GM19467 (cell line): ENCODE measurements around the gene FAXC.
"Not testable (repeated sequence)": the region's sequence is repeated elsewhere in the genome, so short reads cannot be mapped to it uniquely, and the experiment has no call there.

Experiments used
- ATAC-seq: cut with Tn5 transposase; IDR thresholded peaks from one replicate; pipeline ENCODE4 v1.9.1; 2021; ENCODE audit warnings: mild to moderate bottlenecking, moderate library complexity; ENCODE audit not compliant: unreplicated experiment

Gene FAXC

DNA sequence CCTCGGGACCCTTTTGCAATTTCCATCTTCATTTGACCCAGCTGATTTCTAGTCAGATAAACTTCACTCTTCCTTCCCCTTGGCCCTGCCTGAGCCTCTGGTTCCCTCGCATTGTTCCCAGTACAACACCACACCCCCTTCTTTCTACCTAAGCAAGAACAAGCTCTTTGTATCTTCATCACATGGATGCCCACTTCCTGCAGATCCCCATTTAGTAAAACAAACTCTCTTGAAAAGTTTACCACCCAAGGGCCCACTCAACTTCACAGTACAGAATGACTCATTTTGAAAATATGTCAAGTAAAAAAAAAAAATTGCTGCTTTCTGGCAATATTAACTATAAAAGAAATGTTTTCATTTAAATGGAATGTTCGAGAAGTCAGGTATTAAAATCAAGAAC is 5.2 kb downstream of the FAXC start:
- ATAC-seq = no peak

DNA sequence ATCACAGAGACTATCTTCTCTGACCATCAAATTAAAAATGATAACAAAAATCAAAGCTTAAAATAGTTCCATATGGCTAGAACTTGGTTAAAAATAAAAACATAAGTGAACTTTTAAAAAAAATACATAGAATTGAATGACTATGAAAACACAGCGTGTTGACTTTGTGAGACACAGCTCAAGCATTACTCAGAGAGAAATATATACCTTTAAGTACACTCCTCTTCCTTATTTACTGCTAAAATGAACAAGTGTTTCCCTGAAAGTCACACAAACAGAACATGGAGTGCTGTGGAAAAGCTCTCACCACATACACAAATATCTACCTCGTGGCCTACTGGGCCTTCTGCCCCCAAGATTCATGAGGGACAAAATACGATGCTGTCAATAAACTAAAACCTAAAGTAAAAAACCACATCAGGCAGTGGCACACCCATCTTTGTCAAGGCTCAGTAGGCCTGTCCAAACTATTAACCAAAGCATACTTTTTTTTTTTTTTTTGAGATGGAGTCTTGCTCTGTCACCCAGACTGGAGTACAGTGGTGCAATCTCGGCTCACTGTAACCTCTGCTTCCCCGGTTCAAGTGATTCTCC is 7.5 kb downstream of the FAXC start:
- ATAC-seq = no peak

DNA sequence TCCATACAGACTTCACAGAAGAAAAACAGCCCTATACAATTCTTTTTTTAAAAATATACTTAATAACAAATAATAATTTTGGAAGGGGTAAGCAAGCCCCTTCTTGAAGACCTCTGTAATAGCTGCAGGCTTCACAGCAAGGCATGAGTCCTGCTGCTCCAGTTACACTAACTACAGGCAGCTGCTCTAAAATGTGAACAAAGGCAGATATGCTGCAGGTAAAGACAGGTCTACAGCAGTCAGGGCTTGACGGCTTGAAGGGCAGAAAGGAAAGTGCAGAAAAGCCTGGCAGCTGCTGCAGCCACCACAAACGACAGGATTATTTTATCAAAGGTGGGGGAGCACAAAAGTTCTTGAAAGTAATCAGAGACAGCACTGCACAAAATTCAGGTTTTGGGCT is 11.3 kb downstream of the FAXC start:
- no peak for ATAC-seq

DNA sequence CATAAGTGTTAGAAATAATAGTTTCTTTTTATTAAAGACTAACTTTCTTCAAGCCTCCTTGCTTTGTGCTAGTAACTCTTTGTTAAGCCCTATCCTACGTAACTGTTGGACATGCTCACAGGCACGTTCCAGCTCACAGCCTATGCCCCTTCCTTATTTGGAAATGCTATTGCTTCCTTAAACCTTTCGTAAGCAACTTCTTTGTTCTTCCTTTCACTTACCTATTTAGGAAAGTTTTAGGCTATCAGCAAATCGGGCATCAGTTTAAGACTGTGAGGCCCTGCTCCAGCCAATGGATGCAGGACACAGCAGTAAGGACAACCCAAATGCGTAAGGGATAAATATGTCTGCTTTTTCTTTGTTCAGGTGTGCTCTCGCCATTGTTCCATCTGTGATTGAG is 14.2 kb downstream of the FAXC start:
- ATAC-seq = not testable (repeated sequence)

DNA sequence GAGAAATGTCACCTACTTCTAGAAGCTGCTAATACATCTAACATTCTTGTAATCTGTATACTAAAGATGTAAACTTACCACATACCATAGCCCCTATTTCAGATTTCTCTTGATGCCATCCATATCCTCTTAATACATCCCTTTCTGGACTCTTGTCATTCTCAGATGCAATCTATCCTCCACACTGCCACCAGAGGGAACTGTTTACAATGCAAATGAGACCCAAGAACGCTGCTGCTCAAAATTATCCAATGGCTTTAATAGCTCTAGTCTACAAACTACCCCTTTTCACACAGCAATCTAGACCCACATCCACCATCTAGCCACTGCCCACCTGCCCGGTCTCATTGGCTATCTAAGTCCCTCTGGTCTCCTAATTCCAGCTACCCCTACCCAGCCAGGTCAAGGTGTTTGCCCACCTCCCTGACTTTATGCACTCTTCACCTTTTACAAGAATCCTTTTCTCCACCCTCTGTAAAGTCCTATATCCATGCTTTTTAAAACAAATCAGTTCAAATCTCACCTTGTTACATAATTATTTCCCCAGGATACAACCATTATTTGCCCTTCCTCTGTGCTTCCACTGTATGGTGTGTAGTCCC is 14.8 kb downstream of the FAXC start:
- peak; percentile 39 for ATAC-seq

DNA sequence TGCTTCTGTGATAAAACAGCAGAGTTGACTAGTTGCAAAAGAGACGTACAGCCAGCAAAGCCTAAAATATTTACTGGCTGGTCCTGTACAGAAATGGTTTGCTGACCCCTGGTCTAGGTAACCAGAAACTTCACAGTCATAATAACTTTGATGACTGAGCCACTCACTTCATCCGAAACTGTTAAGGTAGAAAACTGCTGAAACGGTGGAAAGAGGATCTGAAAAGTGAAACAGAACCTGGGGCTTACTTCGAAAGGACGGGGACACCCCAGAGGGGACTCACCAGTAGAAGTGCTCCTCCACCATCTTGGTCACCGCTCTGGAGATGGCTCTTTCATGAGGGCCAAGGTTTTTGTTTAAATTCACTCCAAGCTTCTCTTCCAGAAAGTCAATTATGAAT is 16.4 kb downstream of the FAXC start:
- peak; percentile 91 for ATAC-seq

DNA sequence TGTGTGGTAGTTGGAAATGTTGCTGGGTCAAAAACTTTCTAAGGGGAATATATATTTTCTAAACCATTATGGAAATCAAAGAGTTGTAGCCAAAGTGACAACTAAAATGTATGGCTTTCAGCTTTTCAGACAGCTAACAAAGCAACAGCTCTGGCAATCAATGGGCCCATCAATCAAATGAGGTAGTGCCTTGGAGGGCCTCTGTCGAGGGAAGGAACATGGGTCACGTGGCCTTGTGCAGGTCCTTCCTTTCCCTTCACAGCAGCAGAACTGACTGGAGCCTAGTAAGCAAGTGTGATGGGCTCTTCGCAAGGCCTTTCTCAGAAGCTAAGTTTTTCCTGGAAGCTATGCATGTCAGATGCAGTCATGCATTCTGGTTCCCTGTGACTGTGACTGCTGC is 17.9 kb downstream of the FAXC start:
- no peak for ATAC-seq

DNA sequence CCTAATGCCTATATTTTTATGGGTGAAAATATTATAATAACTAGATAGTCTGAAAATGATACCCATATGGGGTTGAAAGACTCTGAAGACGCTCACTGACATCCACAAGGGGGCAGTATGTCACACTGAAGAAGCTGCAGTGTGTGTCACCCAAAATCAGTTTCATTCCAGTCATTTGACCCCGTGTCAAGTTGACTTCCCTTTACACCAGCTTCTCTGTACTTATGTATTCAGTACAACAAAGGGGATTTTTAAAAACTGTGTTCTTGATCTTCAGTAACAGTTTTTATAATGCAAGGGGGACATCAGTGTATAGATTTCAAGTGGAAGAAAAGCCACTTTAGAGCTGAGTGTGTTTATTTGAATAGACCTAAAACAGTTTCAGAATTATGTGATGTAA is 19.3 kb downstream of the FAXC start:
- ATAC-seq = peak; percentile 68

DNA sequence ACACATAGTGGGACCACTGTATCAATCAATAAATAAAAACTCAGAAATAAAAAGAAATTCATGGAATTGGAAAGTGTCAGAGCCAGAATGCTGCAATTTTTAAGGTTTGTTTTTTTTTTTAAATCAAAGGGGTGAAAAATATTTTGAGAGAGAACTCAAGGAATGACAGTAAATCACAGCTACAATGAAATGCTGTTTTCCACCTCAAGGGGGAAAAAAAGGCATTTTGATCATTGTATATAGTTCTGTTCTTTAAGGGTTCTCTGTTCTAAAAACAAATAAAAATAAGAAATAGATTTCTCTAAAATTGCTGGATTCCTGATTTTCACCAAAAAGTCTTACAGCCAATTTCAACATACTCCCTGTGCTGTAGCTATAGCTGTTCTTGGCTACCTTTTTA is 24.5 kb downstream of the FAXC start:
- ATAC-seq = no peak

DNA sequence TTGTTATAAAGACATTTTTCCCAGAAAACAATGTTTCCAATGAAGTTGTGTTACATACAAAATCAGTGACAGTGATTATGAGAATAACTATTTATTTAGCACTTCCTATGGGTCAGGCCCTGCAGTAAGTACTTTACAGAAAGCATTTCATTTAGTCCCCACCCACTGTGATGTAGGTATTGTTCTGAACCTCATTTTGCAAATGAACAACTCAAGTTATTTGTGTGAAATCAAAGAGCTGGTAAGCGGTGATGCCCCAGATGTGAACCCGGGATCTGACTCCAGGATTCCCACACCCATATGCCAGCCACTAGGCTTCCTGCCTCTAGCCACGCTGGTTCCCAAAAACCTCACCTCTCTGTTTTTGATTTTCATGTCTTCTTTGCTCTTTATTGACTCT is 30.9 kb downstream of the FAXC start:
- no peak for ATAC-seq

DNA sequence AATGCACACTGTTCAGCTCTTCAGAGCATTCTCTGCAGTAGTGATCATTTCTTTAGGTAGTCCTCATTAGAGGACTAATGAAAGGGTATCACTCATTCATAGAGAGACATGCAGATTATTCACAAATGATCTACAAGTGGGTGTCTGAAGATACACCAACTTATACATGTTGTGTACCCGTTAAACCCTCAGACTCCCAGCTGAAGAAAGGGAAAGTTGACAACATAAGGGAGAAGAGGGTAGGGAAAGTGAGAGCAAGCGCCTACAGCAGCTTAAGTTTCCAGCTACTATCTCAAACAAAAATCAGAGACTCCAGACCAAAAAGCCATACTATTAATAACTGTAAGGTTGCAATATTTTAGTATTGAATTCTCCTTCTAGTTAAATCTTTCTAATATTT is 37.1 kb downstream of the FAXC start:
- ATAC-seq = no peak

DNA sequence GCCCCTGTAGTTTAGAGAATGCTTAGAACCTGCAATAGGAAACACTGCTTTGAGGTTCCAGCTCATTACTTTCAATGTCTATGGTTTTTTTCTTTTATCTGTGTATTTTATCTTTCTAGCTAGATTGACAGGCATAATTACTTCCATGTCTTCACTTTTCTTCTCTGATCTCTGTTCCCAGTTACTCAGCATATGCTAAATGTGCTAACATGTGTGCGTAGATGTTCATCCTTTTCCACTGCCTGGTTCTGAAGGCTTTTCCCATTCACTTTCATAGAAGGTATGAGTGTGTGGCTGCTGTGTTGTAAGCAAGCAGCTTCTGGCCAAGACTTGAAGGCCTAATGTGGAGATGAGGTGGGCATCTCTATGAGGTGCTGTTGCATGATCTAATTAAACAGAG is 38.9 kb downstream of the FAXC start:
- no peak for ATAC-seq

DNA sequence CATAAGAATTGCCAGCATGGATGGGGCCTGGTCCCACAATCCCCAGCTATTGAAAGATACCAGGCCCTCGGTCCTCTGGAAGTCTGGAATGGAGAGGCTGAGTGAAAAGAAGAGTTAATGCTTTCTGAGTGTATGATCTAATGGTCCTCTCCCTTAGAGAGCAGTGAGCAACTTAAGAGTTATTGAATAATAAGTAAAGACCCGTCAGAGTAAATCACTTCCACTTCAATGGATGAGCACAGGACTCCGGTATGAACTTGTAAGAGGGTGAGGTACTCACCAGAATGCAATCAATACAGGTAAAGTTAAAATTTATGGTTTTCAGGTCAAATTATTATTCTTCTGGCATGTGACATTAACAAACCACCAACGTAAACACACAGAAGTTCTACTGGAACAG is 39.9 kb downstream of the FAXC start:
- ATAC-seq = no peak

DNA sequence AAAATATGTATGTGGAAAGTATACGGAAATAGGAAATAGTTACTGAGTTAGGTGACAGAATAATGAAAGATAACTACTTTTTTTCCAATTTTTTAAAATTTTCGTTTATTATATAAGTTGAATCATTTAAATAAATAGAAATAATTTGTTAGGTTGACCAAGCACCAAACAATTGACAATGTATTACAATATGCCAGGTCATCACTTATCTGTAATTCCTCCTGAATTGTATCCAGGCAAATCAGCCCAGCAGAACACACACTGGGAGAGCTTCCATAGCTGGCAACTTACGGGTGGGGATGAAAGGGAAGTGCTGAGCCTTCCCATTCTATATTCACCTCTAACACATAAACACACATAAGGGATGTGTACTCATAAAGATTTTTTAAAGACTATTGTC is 40.7 kb downstream of the FAXC start:
- ATAC-seq = no peak

DNA sequence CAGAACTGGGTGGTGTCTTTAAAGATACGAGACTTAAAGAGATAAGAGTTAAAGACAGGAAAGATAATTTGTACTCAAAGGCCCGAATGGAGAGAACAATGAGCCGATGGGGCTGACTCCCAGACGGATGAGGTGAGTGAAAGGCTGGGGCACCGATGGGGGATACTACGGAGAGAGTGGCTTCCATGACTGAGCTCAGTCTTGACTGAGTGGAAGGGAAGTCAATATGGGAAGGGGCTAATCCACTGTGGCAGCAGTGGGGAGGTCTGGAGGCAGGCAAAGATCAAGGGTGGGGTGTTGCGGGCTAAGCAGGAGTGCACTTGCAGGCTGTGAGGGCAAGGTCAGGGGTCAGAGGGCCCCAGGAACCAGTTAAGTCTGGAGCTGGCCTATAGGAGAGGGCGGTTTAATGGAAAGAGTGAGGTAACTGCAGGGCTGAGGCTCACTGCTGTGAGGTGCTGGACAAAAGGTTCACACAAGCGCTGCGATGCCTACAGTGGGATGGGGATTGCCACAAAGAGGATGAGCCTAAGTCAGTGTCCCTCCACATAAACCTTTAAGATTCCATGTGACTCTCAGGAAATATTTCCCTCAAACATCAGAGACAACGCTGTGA is 42.1 kb downstream of the FAXC start:
- ATAC-seq = no peak

DNA sequence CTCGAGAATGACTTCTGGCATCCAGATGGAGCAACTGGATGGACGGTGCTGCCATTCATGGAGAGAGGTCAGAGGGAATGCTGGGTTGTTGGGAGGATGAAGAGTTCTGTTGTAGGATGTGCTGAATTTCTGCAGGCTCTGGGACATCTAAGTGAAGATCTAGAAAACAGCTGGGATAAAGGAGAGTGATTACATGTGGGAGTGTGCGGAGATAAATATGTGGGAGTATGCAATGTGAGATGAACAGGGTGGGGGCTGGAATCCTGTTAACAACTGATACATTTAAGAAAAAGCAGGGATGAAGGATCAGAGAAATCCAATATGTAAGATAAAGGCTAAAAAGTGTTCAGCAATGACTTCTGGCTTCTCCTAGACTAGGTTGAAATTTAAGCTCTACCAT is 43.1 kb downstream of the FAXC start:
- no peak for ATAC-seq

DNA sequence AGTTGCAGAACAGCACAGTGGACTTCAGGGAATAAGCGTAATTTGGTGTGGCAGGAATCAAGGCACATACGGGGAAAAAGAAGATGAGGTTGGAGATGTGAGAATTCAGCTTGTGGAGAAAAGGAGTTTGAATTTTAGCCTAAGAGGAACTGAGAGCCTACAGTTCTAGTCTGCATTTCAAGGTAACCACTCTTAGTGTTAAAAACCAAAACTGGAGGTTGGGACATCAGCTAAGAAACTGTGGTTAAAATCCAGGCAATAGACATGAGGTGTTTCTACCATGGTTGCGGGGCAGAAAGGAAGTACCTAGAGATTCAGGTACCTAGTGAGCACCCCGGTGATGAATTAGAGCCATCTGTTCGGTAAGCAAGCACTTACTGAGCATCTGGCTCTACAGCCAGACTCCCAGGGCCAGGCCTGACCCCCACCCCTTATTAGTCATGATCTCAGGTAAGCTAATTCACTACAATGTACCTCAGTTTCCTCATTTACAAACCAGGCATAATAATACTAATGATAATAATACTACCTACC is 44.4 kb downstream of the FAXC start:
- ATAC-seq = no peak

DNA sequence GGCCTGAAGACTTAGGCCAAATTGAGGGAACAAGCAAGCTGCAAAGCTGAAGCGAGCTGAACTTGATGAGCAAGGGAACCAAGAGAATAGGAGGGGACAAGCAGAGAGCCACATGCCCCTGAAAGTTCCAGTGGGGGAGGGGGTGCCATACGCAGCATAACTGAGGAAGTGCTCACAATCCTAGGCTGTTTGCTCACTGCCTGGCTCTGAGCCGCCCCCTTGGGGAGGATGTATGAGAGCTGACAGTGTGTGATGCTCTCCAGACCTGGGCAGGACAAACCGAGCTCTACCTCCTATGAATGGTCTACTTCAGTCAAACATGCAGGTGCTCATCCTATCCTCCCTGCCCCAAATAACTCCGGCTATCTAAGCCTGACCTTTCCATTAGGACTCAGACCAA is 52.1 kb downstream of the FAXC start:
- ATAC-seq = no peak

DNA sequence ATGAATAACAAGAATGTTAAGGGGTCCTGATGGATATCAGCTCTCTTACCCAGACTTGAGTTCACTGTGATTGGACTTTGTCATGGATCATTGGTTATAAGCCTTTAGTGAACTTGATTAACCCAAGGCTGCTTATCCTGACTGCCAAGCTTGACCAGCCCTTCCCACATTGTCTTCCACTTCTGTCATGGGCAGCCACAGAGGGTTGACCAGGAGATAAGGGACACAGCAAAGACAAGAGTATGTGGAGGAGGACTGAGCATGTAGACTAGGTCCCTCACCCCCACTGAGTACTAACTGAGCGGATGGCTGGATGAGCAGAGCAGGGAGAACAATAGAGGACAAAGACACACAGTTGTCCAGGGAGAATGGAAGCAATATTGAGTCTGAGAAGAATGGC is 52.5 kb downstream of the FAXC start:
- no peak for ATAC-seq

DNA sequence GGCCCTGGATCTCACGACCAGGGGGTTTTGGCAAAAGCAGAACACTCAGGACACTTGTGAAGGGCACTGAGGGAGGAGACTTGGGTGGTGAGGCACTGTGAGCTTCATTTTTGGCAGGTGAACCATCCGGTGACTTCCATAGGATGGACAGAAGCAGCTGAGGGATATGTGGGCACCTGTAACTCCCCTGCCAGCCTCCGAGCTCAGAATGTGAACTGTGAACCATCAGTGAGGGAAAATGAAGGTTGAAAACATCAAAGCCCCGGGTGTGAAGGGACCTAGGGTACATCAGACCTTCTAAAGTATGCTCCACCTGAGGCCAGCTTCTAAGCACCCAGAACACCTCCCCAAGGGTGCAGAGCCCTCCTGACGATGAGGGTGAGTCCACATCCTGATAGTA is 53.2 kb downstream of the FAXC start:
- no peak for ATAC-seq

DNA sequence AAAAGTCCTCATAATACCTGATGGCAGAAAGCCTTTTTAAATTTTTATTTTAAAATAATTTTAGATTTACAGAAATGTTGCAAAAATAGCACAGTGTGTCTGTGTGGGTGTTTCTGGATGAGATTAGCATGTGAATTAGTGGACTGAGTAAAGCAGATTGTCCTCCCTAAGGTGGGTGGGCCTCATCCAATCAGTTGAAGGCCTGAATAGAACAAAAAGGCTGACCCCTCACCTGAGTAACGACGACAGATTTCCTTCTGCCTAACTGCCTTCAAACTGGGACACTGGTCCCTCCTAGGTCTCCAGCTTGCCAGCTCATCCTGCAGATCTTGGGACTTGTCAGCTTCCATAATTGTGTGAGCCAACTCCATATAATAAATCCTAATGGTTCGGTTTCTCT is 54.2 kb downstream of the FAXC start:
- ATAC-seq = no peak

DNA sequence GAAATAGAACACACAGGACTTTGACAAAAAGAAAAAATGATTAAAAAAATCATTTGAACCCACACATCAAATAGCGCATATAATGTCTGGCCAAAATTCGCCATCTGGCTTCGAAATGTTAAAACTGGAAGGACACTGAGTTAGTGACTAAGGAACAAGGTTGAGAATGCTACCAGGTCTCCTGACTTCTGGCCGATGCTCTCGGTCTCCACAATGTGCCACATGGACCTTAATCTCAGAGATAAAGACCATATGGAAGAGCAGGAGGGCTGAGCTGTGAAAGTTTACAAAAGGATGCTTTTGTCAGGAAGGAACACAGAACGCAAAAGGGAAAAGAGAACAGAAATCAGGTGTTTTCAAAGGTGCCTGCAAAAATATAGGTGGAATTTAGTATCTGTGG is 54.7 kb downstream of the FAXC start:
- ATAC-seq = no peak

DNA sequence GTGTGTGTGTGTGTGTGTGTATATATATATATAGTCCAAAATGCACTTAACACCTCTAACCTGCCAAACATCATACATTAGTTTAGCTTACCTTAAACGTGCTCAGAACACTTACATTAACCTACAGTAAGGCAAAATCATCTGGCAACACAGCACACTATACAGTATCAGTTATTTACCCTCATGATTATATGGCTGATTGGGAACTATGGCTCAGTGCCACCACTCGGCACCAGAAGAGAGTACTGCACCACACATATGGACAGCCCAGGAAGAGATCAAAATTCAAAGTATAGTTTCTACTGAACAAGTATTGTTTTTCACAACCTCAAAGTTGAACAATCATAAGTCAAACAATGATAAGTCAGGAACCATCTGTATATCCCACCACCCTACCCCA is 59.8 kb downstream of the FAXC start:
- no peak for ATAC-seq
